GM19099 (cell line): Measurements from ENCODE around the gene KCNF1.

Experiments used
- POLR2A ChIP-seq: IDR thresholded peaks from 3 replicates; pipeline ENCODE4 v1.6.1; 2011; ENCODE audit warnings: low read depth; ENCODE audit not compliant: insufficient read length; ENCODE audit errors: extremely low read depth

Gene KCNF1

GRCh38 chr2:10911291-10912075 lies at the start of gene KCNF1:
Gene KCNF1 (plus strand): TSS chr2:10911934. CDS start chr2:10912427, 493 bp downstream.
- no peak for TF ChIP-seq POLR2A

GRCh38 chr2:10862330-10862729 lies 49.4 kb upstream of the KCNF1 start:
- no peak for TF ChIP-seq POLR2A

GRCh38 chr2:10863047-10863446 lies 48.7 kb upstream of the KCNF1 start:
- TF ChIP-seq POLR2A = no peak

- no peak for TF ChIP-seq POLR2A
Observed at GRCh38 chr2:10863837-10864236, 47.9 kb upstream of the KCNF1 start.

- no peak for TF ChIP-seq POLR2A
Observed at GRCh38 chr2:10864251-10864650, 47.5 kb upstream of the KCNF1 start.

GRCh38 chr2:10864861-10865636 lies 46.7 kb upstream of the KCNF1 start:
- TF ChIP-seq POLR2A = no peak

- TF ChIP-seq POLR2A = no peak
Observed at GRCh38 chr2:10865841-10866240, 45.9 kb upstream of the KCNF1 start.

GRCh38 chr2:10867692-10868420 lies 43.9 kb upstream of the KCNF1 start:
- TF ChIP-seq POLR2A = no peak

GRCh38 chr2:10868465-10869314 lies 43.0 kb upstream of the KCNF1 start:
- TF ChIP-seq POLR2A = no peak

- TF ChIP-seq POLR2A = no peak
Observed at GRCh38 chr2:10871978-10872377, 39.8 kb upstream of the KCNF1 start.

GRCh38 chr2:10873171-10873570 lies 38.6 kb upstream of the KCNF1 start:
- no peak for TF ChIP-seq POLR2A

- no peak for TF ChIP-seq POLR2A
Observed at GRCh38 chr2:10873790-10874437, 37.8 kb upstream of the KCNF1 start.

GRCh38 chr2:10875126-10875525 lies 36.6 kb upstream of the KCNF1 start:
- no peak for TF ChIP-seq POLR2A

GRCh38 chr2:10876394-10876793 lies 35.3 kb upstream of the KCNF1 start:
- TF ChIP-seq POLR2A = no peak
